ENCODE results near the gene DNAJC5G. TPM values are rescaled to one million over a fixed set of nuclear protein-coding genes. Genes with fewer than 3 reads are reported as not detected.

DNAJC5G gene
- total RNA-seq, 6 experiments from 2014 or later = not detected

- Mint-ChIP-seq H3K4me1 (ENCODE audit: low read depth) (no peaks in the 10 kb centered on the region), H3K9me3 (no peaks in the 10 kb centered on the region), H3K27ac (no peak overlapping the region), H3K27me3 (ENCODE audit: insufficient read depth) (peaks cover 2% of the 10 kb centered on the region), H3K36me3 (ENCODE audit: low read depth) (peaks cover 20% of the 10 kb centered on the region), H3K4me3 (no peak overlapping the region)
- TF ChIP-seq CTCF (IDR thresholded peaks at IDR 0.05) = no peak
- DNase-seq = no peak
Observed at GRCh38 chr2:27241761-27242613, 33.2 kb upstream of the DNAJC5G start.

- H3K27ac Mint-ChIP-seq = no peak overlapping the region
- H3K4me1 Mint-ChIP-seq (ENCODE audit: low read depth) = no peaks in the 10 kb centered on the region
- DNase-seq = no peak
- peaks cover 2% of the 10 kb centered on the region for H3K27me3 Mint-ChIP-seq (ENCODE audit: insufficient read depth)
- no peaks in the 10 kb centered on the region for H3K9me3 Mint-ChIP-seq
- peaks cover 15% of the 10 kb centered on the region for H3K36me3 Mint-ChIP-seq (ENCODE audit: low read depth)
- no peak for TF ChIP-seq CTCF (IDR thresholded peaks at IDR 0.05)
- H3K4me3 Mint-ChIP-seq = no peak overlapping the region
Observed at GRCh38 chr2:27242614-27242951, 32.6 kb upstream of the DNAJC5G start.

GRCh38 chr2:27243391-27244130, 31.7 kb upstream of the DNAJC5G start:
- Mint-ChIP-seq H3K9me3 (no peaks in the 10 kb centered on the region), H3K27ac (no peak overlapping the region), H3K36me3 (ENCODE audit: low read depth) (peaks cover 10% of the 10 kb centered on the region), H3K4me3 (no peak overlapping the region), H3K4me1 (ENCODE audit: low read depth) (no peaks in the 10 kb centered on the region), H3K27me3 (ENCODE audit: insufficient read depth) (peaks cover 2% of the 10 kb centered on the region)
- no peak for TF ChIP-seq CTCF (IDR thresholded peaks at IDR 0.05)
- DNase-seq = no peak

GRCh38 chr2:27245116-27245515, 30.1 kb upstream of the DNAJC5G start:
- DNase-seq = no peak
- no peak for TF ChIP-seq CTCF (IDR thresholded peaks at IDR 0.05)
- peaks cover 8% of the 10 kb centered on the region for H3K4me1 Mint-ChIP-seq (ENCODE audit: low read depth)
- no peak overlapping the region for H3K27ac Mint-ChIP-seq
- peaks cover 2% of the 10 kb centered on the region for H3K27me3 Mint-ChIP-seq (ENCODE audit: insufficient read depth)
- H3K9me3 Mint-ChIP-seq = no peaks in the 10 kb centered on the region
- peaks cover 5% of the 10 kb centered on the region for H3K36me3 Mint-ChIP-seq (ENCODE audit: low read depth)
- H3K4me3 Mint-ChIP-seq = no peak overlapping the region

GRCh38 chr2:27245626-27246025, 29.6 kb upstream of the DNAJC5G start:
- no peaks in the 10 kb centered on the region; the same call in none of the 2 replicates for H3K36me3 Mint-ChIP-seq (ENCODE audit: low read depth)
- no peak overlapping the region for H3K27ac Mint-ChIP-seq
- no peak overlapping the region for H3K4me3 Mint-ChIP-seq
- no peaks in the 10 kb centered on the region for H3K9me3 Mint-ChIP-seq
- peaks cover 8% of the 10 kb centered on the region for H3K4me1 Mint-ChIP-seq (ENCODE audit: low read depth)
- peaks cover 2% of the 10 kb centered on the region for H3K27me3 Mint-ChIP-seq (ENCODE audit: insufficient read depth)
- no peak for DNase-seq
- TF ChIP-seq CTCF (IDR thresholded peaks at IDR 0.05) = no peak
